GM19023 (cell line): ENCODE measurements around the gene NKD1.

ENCODE experiments used
- ATAC-seq: cut with Tn5 transposase; IDR thresholded peaks from one replicate; pipeline ENCODE4 v1.9.1; 2021; ENCODE audit warnings: mild to moderate bottlenecking, moderate library complexity; ENCODE audit not compliant: unreplicated experiment

The NKD1 gene

GRCh38 chr16:50598256-50598894 lies 50.2 kb downstream of the NKD1 start:
- no peak for ATAC-seq

DNA sequence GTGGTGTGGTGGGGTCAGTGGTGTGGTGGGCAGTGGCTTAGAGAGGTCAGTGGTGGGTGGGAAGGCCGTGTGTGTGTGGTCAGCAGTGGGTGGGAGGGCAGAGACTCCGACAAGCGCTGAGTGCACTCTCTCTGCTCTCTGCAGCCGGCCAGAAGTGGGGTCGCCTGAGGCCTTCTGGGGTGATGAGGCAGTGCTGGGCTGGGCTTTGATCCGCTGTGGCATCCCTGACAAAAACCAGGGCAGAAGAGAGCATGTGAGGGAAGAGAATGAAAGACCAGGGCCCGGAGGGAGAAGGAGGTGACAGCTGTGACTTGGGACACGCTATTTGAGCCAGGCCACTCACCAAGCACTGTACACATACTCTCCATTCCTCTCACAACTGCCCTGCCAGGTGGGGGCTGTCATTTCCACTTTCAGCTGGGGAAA lies 50.8 kb downstream of the NKD1 start:
- no peak for ATAC-seq

- no peak for ATAC-seq
Observed at GRCh38 chr16:50599494-50599893, 51.3 kb downstream of the NKD1 start.

GRCh38 chr16:50600582-50601283 lies 52.5 kb downstream of the NKD1 start:
- no peak for ATAC-seq

DNA sequence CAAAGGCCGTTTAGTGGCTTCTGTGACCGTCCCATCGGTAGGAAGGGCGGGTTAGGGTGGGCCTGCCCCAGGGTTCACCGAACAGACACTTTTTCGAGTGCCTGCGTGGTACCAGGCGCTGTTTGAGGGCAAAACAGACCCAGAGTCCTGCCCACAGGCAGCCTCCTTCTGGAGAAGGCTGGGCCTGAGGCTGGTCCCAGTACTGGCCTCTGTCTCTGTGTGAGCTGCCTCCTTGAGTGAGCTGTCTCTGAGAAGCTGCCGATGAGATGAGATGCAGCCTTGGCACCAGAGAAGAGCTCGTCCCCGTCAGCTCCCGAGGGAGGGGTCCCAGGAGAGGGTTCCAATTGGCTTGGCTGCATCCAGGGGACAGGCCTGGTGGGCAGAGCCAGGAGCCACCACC lies 53.1 kb downstream of the NKD1 start:
- no peak for ATAC-seq

DNA sequence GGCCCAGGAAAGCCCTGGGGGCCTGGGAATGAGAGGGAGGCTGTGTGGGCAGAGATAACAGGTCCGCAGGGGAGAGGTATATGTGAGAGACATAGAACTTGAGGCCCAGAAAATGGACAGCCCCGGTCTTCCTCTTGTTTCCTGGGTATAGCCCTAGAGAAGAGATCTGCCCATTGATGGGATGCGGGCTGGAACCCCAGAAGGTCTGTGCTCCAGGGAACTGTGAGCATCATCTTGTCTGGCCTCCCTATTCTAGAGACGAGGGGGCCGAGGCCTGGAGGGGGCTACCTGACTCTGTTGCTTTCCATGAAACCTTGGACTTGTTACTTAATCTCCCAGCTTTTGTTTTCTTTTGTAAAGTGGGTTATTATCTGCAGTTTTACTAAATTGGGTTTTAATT lies 53.9 kb downstream of the NKD1 start:
- no peak for ATAC-seq

DNA sequence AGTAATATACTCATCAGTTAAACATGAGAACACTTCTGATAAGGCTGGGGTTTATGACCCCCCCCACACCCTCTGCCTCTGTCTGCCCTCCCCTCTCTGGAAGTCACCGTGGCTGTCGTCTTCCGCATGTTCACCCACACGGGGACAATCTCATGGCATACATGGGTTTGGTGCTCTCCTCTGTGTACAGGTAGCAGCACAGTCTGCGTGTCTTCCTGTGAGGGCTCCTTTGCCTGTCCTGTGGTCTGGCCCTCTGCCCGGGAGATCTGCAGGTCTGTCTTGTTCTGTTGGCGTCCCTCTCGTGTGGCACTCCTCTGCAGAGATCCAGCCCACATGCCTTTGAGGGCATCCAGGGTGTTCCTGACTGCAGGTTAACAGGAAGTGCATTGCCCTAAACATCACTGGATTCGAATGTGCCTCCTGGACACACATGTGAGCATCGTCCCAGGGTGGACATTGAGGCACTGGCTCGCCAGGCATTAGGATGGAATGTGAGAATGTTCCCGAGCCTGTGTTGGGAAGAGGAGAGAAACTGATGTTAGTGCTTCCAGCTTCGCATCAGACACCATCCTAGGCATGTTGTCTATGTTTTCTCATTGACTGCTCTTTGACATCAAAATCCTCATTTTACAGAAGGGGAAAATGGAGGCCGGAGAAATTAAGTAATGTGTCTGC lies 54.5 kb downstream of the NKD1 start:
- no peak for ATAC-seq

DNA sequence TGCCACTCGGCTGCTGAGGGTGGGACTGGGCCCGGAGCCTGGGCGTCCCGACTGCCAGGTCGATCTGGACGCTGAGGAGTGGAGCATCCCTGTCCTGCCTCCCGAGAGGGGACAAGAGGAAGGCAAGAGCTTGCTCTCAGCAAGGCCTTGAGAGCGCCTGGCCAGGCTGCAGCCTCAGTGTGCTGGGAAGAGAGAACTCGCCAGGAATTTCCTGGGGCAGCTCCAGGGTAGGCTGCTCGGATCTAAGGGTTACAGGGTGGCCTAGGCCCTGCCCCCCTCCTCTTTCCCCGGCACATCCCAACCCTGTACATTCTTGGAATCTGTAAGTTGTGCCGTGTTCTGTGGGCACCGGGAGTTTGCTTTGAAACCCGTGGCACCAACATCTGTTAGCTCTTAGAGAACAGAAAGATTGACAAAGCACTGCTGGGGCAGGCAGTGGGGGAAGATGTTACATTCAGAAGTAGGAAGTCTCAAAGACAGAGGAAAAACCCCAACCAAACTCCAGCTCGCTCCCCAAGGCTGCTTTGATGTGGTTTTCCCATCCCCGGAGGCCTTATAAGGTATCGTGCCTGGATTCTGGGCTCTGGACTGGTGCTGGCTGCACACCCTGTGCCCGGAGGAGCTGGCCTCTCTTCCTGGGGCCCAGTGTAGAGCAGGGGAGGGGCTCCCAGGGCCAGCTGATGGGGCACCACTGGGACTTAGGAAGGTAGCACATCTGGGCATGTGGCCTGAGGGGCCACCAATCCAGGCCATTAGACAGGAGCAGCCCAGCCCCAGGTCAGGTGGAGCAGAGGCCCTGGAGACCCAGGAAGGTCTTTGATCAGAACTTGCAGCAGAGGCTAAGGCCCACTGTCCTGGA lies 55.2 kb downstream of the NKD1 start:
- no peak for ATAC-seq

DNA sequence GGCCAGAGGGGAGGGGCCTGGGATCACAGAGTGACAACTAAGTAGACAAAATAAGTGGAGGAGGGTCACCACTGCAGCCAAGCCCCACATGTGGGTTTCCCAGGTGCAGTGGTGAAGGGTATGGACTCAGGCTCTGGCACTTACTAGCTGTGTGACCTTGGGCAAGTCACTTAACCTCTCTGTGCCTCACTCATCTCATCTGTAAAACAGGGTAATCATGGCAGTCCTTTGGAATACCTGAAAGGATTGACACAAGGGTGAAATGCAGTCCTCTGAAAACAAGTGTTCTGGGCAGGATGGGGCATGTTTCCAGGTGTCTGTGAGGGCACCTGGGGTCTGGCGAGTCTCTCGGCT lies 55.8 kb downstream of the NKD1 start:
- no peak for ATAC-seq

DNA sequence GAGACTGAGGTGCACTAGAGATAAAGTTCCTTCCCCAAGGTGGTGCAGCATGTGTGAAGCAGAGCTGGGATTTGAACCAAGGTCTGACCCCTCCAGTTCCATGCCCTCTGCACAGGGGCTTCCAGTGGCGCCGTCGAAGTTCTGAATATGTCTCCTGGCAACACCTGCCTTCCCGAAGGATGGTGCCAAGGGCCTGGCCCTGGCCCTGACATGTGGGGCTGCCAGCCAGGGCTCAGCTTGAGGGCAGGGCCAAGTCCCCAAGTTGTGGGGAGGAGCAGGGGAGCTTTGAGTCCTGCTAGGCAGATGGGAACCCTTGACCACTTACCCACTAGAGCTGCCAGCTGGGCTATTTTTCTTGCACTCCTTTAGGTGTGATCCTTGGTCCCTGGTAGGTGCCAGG lies 56.4 kb downstream of the NKD1 start:
- no peak for ATAC-seq

- ATAC-seq = no peak
Observed at GRCh38 chr16:50605733-50606430, 57.7 kb downstream of the NKD1 start.

DNA sequence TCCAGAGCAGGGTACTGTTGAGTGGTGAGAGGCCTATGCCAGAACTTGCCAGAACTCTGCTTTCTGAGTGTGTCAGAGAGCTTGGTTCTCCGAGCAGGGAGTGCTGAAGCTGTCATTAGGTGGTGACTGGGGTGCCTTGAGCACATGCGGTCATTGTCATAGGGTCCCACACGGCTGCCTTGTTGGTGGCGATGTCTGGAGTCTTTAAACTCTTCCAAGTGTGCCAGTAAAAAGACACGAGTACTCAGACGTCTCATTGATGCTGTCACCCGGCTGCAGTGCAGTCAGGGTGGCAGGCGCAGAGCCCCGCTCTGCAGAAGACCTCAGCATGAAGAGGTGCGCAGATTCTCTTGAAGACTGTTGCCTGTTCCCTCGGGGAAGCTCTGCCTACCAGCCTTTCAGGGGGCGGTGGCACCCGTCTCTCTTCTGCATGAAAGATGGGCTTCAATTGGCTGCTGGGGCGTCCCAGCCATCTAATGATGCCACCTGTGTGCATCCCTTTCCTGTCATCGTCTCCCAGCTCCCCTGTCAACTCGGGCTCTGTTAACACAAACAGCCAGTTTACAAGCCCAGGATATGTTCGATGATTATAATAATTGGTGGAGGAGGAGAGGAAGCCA lies 58.3 kb downstream of the NKD1 start:
- ATAC-seq = no peak

- ATAC-seq = no peak
Observed at GRCh38 chr16:50607051-50607431, 58.8 kb downstream of the NKD1 start.

DNA sequence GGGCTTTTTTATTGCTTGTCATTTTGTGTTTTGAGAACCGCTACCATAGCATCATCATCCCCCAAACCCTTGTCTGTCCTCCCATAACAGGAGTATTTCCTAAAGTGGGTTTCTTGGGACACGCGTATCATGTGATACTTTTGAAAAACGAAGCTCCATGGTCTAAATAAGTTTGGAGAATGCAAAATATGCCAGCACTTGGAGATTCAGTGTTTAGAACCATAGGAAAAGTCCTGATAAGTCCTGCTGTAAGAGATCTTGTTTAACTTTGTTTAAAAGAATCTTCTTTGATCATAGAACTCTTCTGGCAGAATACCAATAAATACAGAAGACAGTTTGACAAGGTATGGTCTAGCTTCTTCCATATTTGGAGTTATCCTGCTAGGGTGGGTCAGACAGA lies 59.3 kb downstream of the NKD1 start:
- ATAC-seq = no peak

- no peak for ATAC-seq
Observed at GRCh38 chr16:50607970-50608557, 59.9 kb downstream of the NKD1 start.

DNA sequence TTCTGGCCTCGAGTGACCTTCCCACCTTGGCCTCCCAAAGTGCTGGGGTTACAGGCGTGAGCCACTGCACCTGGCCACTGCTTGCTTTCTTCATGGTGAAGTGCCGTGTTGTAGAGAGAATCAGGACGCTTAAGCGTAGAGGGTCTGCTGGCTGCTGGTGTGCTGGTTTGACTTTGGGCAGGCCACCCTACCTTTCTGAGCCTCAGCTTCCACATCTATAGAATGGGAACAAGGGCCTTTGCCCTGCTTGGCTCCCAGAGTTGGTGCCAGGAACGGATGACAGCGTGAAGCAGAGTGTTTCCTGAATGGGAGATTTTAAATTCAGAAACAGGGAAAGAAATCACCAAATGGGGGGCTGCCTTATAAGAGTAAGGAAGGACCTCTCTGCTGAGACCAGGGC lies 60.9 kb downstream of the NKD1 start:
- ATAC-seq = no peak

DNA sequence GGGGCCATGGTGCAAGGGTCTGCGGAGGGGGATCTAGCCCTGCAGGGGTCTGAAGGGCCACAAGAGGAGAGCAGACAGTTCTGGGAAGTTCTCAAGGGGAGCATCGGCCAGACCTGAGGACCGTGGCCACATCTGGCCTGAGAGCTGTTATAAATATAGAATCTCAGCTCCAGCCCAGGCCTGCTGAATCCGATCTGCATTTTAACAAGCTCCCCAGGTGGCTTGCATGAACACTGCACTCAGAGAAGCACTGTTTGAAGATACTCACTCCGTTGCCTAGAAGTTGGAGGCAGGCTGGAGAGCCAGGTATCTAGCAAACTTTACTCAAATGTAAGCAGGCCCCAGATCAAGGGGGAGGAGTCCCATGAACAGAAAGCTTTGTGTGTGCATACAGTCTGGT lies 61.3 kb downstream of the NKD1 start:
- no peak for ATAC-seq

GRCh38 chr16:50610331-50611262 lies 62.4 kb downstream of the NKD1 start:
- ATAC-seq = no peak

GRCh38 chr16:50611332-50611934 lies 63.2 kb downstream of the NKD1 start:
- no peak for ATAC-seq
